H1 (cell line): Measurements from ENCODE around the gene MARCHF10. TPM values are rescaled to one million over a fixed set of nuclear protein-coding genes. Genes with fewer than 3 reads are reported as not detected.

ENCODE experiments used
- CTCF ChIA-PET: fragments of 300-600 bp; sonication (Branson Sonifier 250); formaldehyde crosslinking; loops from one replicate; lab custom pipeline; 2021; ENCODE audit not compliant: partially characterized antibody; lab: Charles Lee
- POLR2A ChIA-PET: fragments of 300-600 bp; sonication (Branson Sonifier 250); formaldehyde crosslinking; loops from one replicate; lab custom pipeline; 2021; ENCODE audit warnings: inconsistent platforms; ENCODE audit not compliant: partially characterized antibody; lab: Charles Lee
- DNase-seq, 2 experiments: peaks; one replicate each; pipeline versions ENCODE4 v3.0.0 to v3.0.0-alpha.2; 2010 to 2022; ENCODE audit warnings: low spot score in 2 of 2, low read depth in 1 of 2, mixed read lengths in 1 of 2
- FAIRE-seq: peaks from 2 replicates; lab custom pipeline; 2011; peaks lifted over from hg19 to GRCh38; lab: Jason Lieb, UNC
- H2AFZ ChIP-seq: 2 replicates; pipeline ENCODE4 v1.8.1; 2012; ENCODE audit warnings: low read length, inconsistent platforms
- H2AK5ac ChIP-seq: 2 replicates; pipeline ENCODE4 v1.6.1; 2013; ENCODE audit warnings: low read depth, low read length
- H2BK120ac ChIP-seq: replicated peaks from 2 replicates; pipeline ENCODE3; 2013; ENCODE audit warnings: low read depth, low read length, inconsistent platforms
- H2BK12ac ChIP-seq: 2 replicates; pipeline ENCODE4 v1.6.1; 2013; ENCODE audit warnings: low read depth, low read length
- H2BK15ac ChIP-seq: 2 replicates; pipeline ENCODE4 v1.6.1; 2013; ENCODE audit warnings: low read length
- H2BK20ac ChIP-seq: 2 replicates; pipeline ENCODE4 v1.6.1; 2013; ENCODE audit warnings: low read length
- H2BK5ac ChIP-seq: 2 replicates; pipeline ENCODE4 v1.6.1; 2013; ENCODE audit warnings: low read depth, low read length
- H3K14ac ChIP-seq: 2 replicates; pipeline ENCODE4 v1.6.1; 2013; ENCODE audit warnings: inconsistent platforms; ENCODE audit not compliant: insufficient read length
- H3K18ac ChIP-seq: 2 replicates; pipeline ENCODE4 v1.6.1; 2013; ENCODE audit warnings: low read length; ENCODE audit errors: extremely low read depth
- H3K23ac ChIP-seq: 2 replicates; pipeline ENCODE4 v1.6.1; 2013; ENCODE audit warnings: inconsistent platforms; ENCODE audit not compliant: insufficient read length
- H3K23me2 ChIP-seq: 2 replicates; pipeline ENCODE4 v1.6.1; 2013; ENCODE audit warnings: low read depth, low read length
- H3K27ac ChIP-seq: 2 replicates; pipeline ENCODE4 v1.6.1; 2011; ENCODE audit warnings: low read depth, low read length, inconsistent platforms
- H3K27me3 ChIP-seq, 4 experiments: replicated peaks in 1 of 4; 1 replicate in 1 of 4; 2 replicates in 3 of 4; pipeline versions ENCODE4 v1.6.1 to v1.8.1; 2011 to 2013; ENCODE audit warnings: low read length in 3 of 4, mild to moderate bottlenecking in 3 of 4, inconsistent platforms in 2 of 4, mixed read lengths in 2 of 4, moderate library complexity in 1 of 4; ENCODE audit not compliant: control insufficient read depth in 3 of 4, insufficient read depth in 3 of 4; ENCODE audit errors: extremely low read depth in 1 of 4
- H3K36me3 ChIP-seq, 4 experiments: 2 replicates each; pipeline versions ENCODE4 v1.6.1 to v1.8.1; 2011 to 2013; ENCODE audit warnings: mild to moderate bottlenecking in 4 of 4, low read length in 3 of 4, moderate library complexity in 2 of 4, control low read depth in 1 of 4, inconsistent platforms in 1 of 4; ENCODE audit not compliant: insufficient read depth in 4 of 4, control insufficient read depth in 2 of 4
- H3K4ac ChIP-seq: replicated peaks from 2 replicates; pipeline ENCODE3; 2013; ENCODE audit warnings: low read length, low read depth, mixed read lengths, inconsistent platforms; ENCODE audit not compliant: insufficient read length
- H3K4me1 ChIP-seq, 4 experiments: replicated peaks in 1 of 4; 1 replicate in 1 of 4; 2 replicates in 3 of 4; pipeline versions ENCODE4 v1.6.1 to v1.8.1; 2011 to 2013; ENCODE audit warnings: low read length in 3 of 4, inconsistent platforms in 2 of 4, mixed read lengths in 1 of 4; ENCODE audit not compliant: insufficient read depth in 4 of 4, control insufficient read depth in 3 of 4
- H3K4me2 ChIP-seq, 2 experiments: 2 replicates each; pipeline versions ENCODE4 v1.6.1 to v1.8.1; 2011 to 2013; ENCODE audit warnings: low read depth in 2 of 2, low read length in 2 of 2, control low read depth in 1 of 2, inconsistent platforms in 1 of 2, mild to moderate bottlenecking in 1 of 2; ENCODE audit not compliant: insufficient read depth in 1 of 2
- H3K4me3 ChIP-seq, 4 experiments: fragments of 200-600, 300-600 bp in 1 of 4; sonication (generic), shearing (Covaris generic), sonication (Bioruptor Twin) in 1 of 4; 2 replicates each; pipeline versions ENCODE4 v1.5.1 to v1.8.1; 2011 to 2016; ENCODE audit warnings: low read length in 4 of 4, low read depth in 3 of 4, control low read depth in 2 of 4, inconsistent platforms in 2 of 4, mild to moderate bottlenecking in 2 of 4, mixed read lengths in 1 of 4, moderate library complexity in 1 of 4; ENCODE audit not compliant: insufficient read depth in 2 of 4; ENCODE audit errors: extremely low read depth in 1 of 4
- H3K56ac ChIP-seq: replicated peaks from 2 replicates; pipeline ENCODE3; 2013; ENCODE audit warnings: low read depth, mild to moderate bottlenecking, mixed read lengths, low read length, inconsistent platforms; ENCODE audit not compliant: insufficient read length
- H3K79me1 ChIP-seq: 2 replicates; pipeline ENCODE4 v1.6.1; 2013; ENCODE audit warnings: low read depth, low read length, control low read depth
- H3K79me2 ChIP-seq, 2 experiments: 2 replicates each; pipeline versions ENCODE4 v1.6.1 to v1.8.1; 2012 to 2013; ENCODE audit warnings: low read length in 2 of 2, mild to moderate bottlenecking in 2 of 2, inconsistent platforms in 1 of 2; ENCODE audit not compliant: insufficient read depth in 2 of 2, control insufficient read depth in 1 of 2
- H3K9ac ChIP-seq, 4 experiments: replicated peaks in 1 of 4; 1 replicate in 1 of 4; 2 replicates in 3 of 4; pipeline versions ENCODE4 v1.6.1 to v1.8.1; 2011 to 2013; ENCODE audit warnings: low read depth in 3 of 4, low read length in 3 of 4, control low read depth in 2 of 4, mild to moderate bottlenecking in 2 of 4, moderate library complexity in 2 of 4, inconsistent platforms in 1 of 4; ENCODE audit errors: extremely low read depth in 1 of 4
- H3K9me3 ChIP-seq, 2 experiments: 2 replicates each; pipeline versions ENCODE4 v1.6.1 to v1.8.1; 2012 to 2013; ENCODE audit warnings: mild to moderate bottlenecking in 2 of 2, moderate library complexity in 2 of 2, control low read depth in 1 of 2, inconsistent platforms in 1 of 2, low read depth in 1 of 2, low read length in 1 of 2, mixed read lengths in 1 of 2; ENCODE audit not compliant: insufficient read depth in 2 of 2
- H4K20me1 ChIP-seq, 2 experiments: replicated peaks in 1 of 2; 2 replicates each; pipeline versions ENCODE3 to v1.8.1; 2011 to 2013; ENCODE audit warnings: inconsistent platforms in 2 of 2, low read length in 2 of 2, mild to moderate bottlenecking in 1 of 2; ENCODE audit not compliant: insufficient read depth in 2 of 2, control insufficient read depth in 1 of 2
- H4K5ac ChIP-seq: 2 replicates; pipeline ENCODE4 v1.6.1; 2013; ENCODE audit warnings: low read length, low read depth, mixed read lengths, inconsistent platforms; ENCODE audit not compliant: insufficient read length
- H4K8ac ChIP-seq: 2 replicates; pipeline ENCODE4 v1.8.0; 2013; ENCODE audit warnings: mild to moderate bottlenecking, moderate library complexity, low read length, inconsistent platforms; ENCODE audit not compliant: insufficient read depth; ENCODE audit errors: extremely low read depth
- H4K91ac ChIP-seq: replicated peaks from 2 replicates; pipeline ENCODE3; 2013; ENCODE audit warnings: low read length, mixed read lengths, inconsistent platforms; ENCODE audit not compliant: insufficient read length
- TBP ChIP-seq: IDR thresholded peaks from 2 replicates; pipeline ENCODE4 v1.6.1; 2011; ENCODE audit warnings: low read depth, low read length, improper control_type of control experiment
- YY1 ChIP-seq: IDR thresholded peaks from 2 replicates; pipeline ENCODE4 v1.6.1; 2011; ENCODE audit warnings: low read depth, mild to moderate bottlenecking, low read length
- WGBS, 2 experiments: shearing (Covaris generic) in 1 of 2; methylation state at CpG; one replicate each; pipeline versions ENCODE4 v1.1.6 to v1.1.7; 2013 to 2015; ENCODE audit warnings: low lambda C conversion rate in 2 of 2, mixed read lengths in 2 of 2, inconsistent platforms in 1 of 2, low coverage in 1 of 2, missing lambda C conversion rate in 1 of 2; ENCODE audit not compliant: insufficient replicate concordance in 2 of 2, insufficient coverage in 1 of 2, insufficient read length in 1 of 2; ENCODE audit errors: extremely low coverage in 1 of 2, missing lambda C conversion rate in 1 of 2; 5-methylcytosine and 5-hydroxymethylcytosine counted together
- polyA plus RNA-seq, 7 experiments: library from polyadenylated mRNA; depleted of rRNA in 3 of 7; stranded (reverse) in 5 of 7; unstranded in 2 of 7; fragments of >200 nt in 5 of 7; fragments of 200-250 nt in 2 of 7; gene quantifications; 1 replicate in 5 of 7; 2 replicates in 1 of 7; 4 replicates in 1 of 7; pipeline versions ENCODE4 v1.2.1 to v1.2.3, GENCODE V29; 2011 to 2013; ENCODE audit warnings: missing spikeins in 2 of 7, mixed read lengths in 2 of 7
- total RNA-seq: library from RNA; stranded (reverse); fragmentation: NEBNext Ultra II Directional; extraction: Animal tissue kit (Norgen Biotek cat#: 25700); gene quantifications from 2 replicates; pipeline ENCODE4 v1.2.1, GENCODE V29; 2021

MARCHF10 gene
- total and polyA plus RNA-seq, 2 of the 8 experiments (the other 6 are each of a cell fraction or from before 2014, with no cell fraction given): 0.48 to 0.73 TPM

- Histone ChIP-seq H2BK120ac (no peak overlapping the region), H3K4me3 (no peak overlapping the region), H2BK5ac (0 out of 2 replicates have a peak overlapping the region, but pooled peaks have one; percentile 63), H3K27ac (no peak overlapping the region), H3K36me3 (no peaks in the 10 kb centered on the region), H3K14ac (no peak overlapping the region), H3K4me1 (peaks cover 2 to 5% (median 5%) of the 10 kb centered on the region in 4 experiments), H3K56ac (no peak overlapping the region), H3K18ac (no peak overlapping the region), H3K4ac (no peak overlapping the region), H2AFZ (no peak overlapping the region), H2BK12ac (no peak overlapping the region), H3K27me3 (no peaks in the 10 kb centered on the region), H3K23ac (no peak overlapping the region), H4K20me1 (no peaks in the 10 kb centered on the region), H4K8ac (no peak overlapping the region), H4K91ac (no peak overlapping the region), H4K5ac (no peak overlapping the region), H3K4me2 (no peak overlapping the region), H2AK5ac (no peak overlapping the region), H3K9me3 (peaks cover 0 to 4% of the 10 kb centered on the region in 2 experiments; a peak in 1 of 4 replicates), H2BK20ac (no peak overlapping the region), H3K79me2 (no peaks in the 10 kb centered on the region), H3K9ac (no peak overlapping the region), H3K79me1 (no peaks in the 10 kb centered on the region), H3K23me2 (no peaks in the 10 kb centered on the region), H2BK15ac (no peak overlapping the region)
- POLR2A ChIA-PET: interaction anchor here (1.0 kb wide), 1 partner anchor 9 kb away, joined by 5 read pairs; no protein-coding TSS in a partner anchor
- no peak for FAIRE-seq
- CTCF ChIA-PET: interaction anchor here (1.1 kb wide), 1 partner anchor 27 kb away, joined by 3 read pairs; no protein-coding TSS in a partner anchor
- 80% methylated on average over 5 of the region's 5 CpGs; no CpG with 5 or more reads in 1 of the 2 experiments for WGBS, 2 experiments
- no peak for DNase-seq
- TF ChIP-seq YY1 (no peak), TBP (no peak)
Measured at GRCh38 chr17:62732125-62732524, 76.0 kb downstream of the MARCHF10 start.
